HFFc6 (cell line): ENCODE results near the gene LEMD2. TPM values are rescaled to one million over a fixed set of nuclear protein-coding genes. Genes with fewer than 3 reads are reported as not detected.

Experiments
- DNase-seq: peaks from one replicate; pipeline ENCODE4 v3.0.0-alpha.2; 2018
- H3K27ac Mint-ChIP-seq: 2 replicates; pipeline ENCODE4 v1.8.0; 2020; ENCODE audit warnings: mild to moderate bottlenecking, mixed read lengths
- H3K27me3 Mint-ChIP-seq: 2 replicates; pipeline ENCODE4 v1.8.0; 2021; ENCODE audit warnings: mild to moderate bottlenecking, moderate library complexity, mixed read lengths; ENCODE audit not compliant: insufficient read depth
- H3K36me3 Mint-ChIP-seq: 2 replicates; pipeline ENCODE4 v1.8.0; 2021; ENCODE audit warnings: low read depth, mixed read lengths
- H3K4me1 Mint-ChIP-seq: 2 replicates; pipeline ENCODE4 v1.8.0; 2020; ENCODE audit warnings: low read depth, mixed read lengths
- H3K4me3 Mint-ChIP-seq: 2 replicates; pipeline ENCODE4 v1.8.0; 2020; ENCODE audit warnings: mild to moderate bottlenecking, moderate library complexity, mixed read lengths
- H3K9me3 Mint-ChIP-seq: 2 replicates; pipeline ENCODE4 v1.8.0; 2020; ENCODE audit warnings: mild to moderate bottlenecking, mixed read lengths
- CTCF ChIP-seq: fragments of 200-600 bp; sonication (generic); IDR thresholded peaks from 2 replicates; pipeline ENCODE4 v1.5.0; 2021; ENCODE audit warnings: antibody characterized with exemption, mild to moderate bottlenecking
- total RNA-seq, 6 experiments: library from RNA; stranded (reverse); fragmentation: NEBNext Ultra II Directional; extraction: Animal tissue kit (Norgen Biotek cat#: 25700); gene quantifications; 2 replicates in 1 of 6; 3 replicates in 5 of 6; pipeline ENCODE4 v1.2.3, GENCODE V29; 2021

Gene LEMD2
- total RNA-seq, 6 experiments from 2014 or later, result 42.4 to 46.7 (median 44.9) TPM

DNA sequence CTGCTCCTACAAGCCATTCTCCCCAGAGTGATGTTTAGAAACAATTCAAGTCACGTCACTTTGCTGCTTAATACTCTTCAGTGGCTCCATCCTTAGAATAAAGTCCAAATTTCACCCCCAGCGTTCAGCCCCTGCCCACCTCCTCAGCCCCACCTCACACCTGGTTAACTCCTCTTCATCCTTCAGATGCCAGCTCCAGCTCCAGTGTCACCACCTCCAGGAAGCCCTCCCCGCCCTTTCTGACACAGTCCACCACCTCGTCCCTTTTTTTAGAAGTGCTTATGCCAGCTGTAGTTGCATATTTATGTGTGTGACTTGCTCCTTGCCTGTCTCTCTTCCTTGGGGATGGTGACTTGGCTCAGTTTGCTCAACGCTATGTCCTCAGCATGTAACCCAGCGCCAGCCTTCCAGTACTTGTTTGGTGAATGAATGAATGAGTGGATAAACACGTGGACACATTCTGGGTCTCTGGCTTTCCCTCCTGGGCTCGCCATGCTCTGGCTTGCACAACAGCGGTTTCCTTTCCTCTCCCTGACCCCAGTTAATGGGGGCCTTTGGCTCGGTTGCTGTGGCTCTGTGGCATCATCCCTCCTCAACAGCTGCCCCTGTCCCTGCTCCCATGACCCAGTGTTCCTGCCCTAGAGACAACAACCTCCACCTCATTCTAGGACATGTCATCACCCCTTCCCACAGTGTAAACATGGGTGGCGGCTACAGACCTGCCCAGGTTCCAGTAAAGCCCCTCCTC is 38.5 kb downstream of the LEMD2 start:
- no peak for TF ChIP-seq CTCF
- H3K4me1 Mint-ChIP-seq, result peaks cover 35% of the 10 kb centered on the region
- H3K27me3 Mint-ChIP-seq, result peaks cover 4% of the 10 kb centered on the region
- H3K36me3 Mint-ChIP-seq, result no peaks in the 10 kb centered on the region
- H3K27ac Mint-ChIP-seq, result no peak overlapping the region
- H3K4me3 Mint-ChIP-seq, result no peak overlapping the region
- H3K9me3 Mint-ChIP-seq, result no peaks in the 10 kb centered on the region
- DNase-seq, result no peak

DNA sequence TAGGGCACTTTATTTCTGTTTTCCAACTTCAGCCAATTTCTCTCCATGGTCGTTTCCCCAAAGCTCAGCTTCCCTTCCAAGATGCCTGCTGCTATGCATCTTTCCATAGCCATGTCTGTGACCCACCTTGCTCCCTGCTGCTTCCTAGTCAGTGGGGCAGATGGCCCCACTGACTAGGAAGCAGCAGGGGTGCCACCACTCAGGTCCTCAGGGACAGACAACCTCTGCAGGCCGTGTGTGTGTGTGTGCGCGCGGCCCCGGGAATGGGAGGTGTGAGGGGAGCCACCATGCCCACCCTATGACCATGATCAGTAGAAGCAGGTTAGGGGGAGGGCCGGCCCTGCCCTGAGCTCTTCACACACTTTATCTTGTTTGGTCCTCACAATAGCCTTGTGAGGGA is 39.5 kb downstream of the LEMD2 start:
- Mint-ChIP-seq H3K27ac (no peak overlapping the region), H3K4me3 (no peak overlapping the region), H3K36me3 (no peaks in the 10 kb centered on the region), H3K4me1 (peaks cover 42% of the 10 kb centered on the region), H3K9me3 (no peaks in the 10 kb centered on the region), H3K27me3 (peaks cover 4% of the 10 kb centered on the region)
- TF ChIP-seq CTCF, result no peak
- DNase-seq, result no peak

GRCh38 chr6:33748841-33749240 is 40.1 kb downstream of the LEMD2 start:
- peaks cover 4% of the 10 kb centered on the region for H3K27me3 Mint-ChIP-seq
- H3K36me3 Mint-ChIP-seq, result no peaks in the 10 kb centered on the region
- H3K27ac Mint-ChIP-seq, result no peak overlapping the region
- no peak for DNase-seq
- no peak overlapping the region for H3K4me3 Mint-ChIP-seq
- no peak for TF ChIP-seq CTCF
- peaks cover 42% of the 10 kb centered on the region for H3K4me1 Mint-ChIP-seq
- H3K9me3 Mint-ChIP-seq, result no peaks in the 10 kb centered on the region

DNA sequence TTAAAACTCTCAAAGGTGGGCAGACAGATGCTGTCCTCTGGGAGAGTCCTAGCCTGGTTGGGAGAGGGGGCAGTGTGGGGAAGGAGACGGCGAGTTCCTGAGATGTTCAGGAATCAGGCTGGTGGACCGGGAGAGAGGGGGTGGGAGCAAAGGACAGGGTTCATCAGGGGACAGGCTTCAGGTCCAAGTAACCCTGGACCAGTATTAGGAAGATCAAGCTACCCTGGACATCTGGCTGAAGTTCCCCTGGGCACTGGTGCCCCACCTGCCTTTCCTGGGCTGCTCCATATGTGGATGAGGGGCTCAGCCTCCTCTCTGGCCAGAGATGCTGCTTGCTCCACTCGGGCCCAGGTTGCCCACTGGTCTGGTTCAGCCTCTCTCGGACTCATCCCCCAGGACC is 41.1 kb downstream of the LEMD2 start:
- Mint-ChIP-seq H3K27ac (no peak overlapping the region), H3K4me3 (no peak overlapping the region), H3K27me3 (peaks cover 4% of the 10 kb centered on the region), H3K36me3 (no peaks in the 10 kb centered on the region), H3K4me1 (peaks cover 42% of the 10 kb centered on the region), H3K9me3 (no peaks in the 10 kb centered on the region)
- no peak for DNase-seq
- TF ChIP-seq CTCF, result no peak

- TF ChIP-seq CTCF, result no peak
- peaks cover 42% of the 10 kb centered on the region for H3K4me1 Mint-ChIP-seq
- DNase-seq, result no peak
- H3K36me3 Mint-ChIP-seq, result no peaks in the 10 kb centered on the region
- H3K27me3 Mint-ChIP-seq, result peaks cover 4% of the 10 kb centered on the region
- H3K9me3 Mint-ChIP-seq, result no peaks in the 10 kb centered on the region
- H3K27ac Mint-ChIP-seq, result peak within 1 kb of the TSS; percentile 63
- H3K4me3 Mint-ChIP-seq, result peak within 1 kb of the TSS; percentile 27; the same call in 1 of the 2 replicates
Measured at GRCh38 chr6:33746651-33747100, 42.3 kb downstream of the LEMD2 start, which contains the start of gene IP6K3. Gene IP6K3 (minus strand): TSS chr6:33746905. CDS start chr6:33735476, 11,429 bp downstream.
